Measurements from ENCODE around the gene RBM17. TPM values are rescaled to one million over a fixed set of nuclear protein-coding genes. Genes with fewer than 3 reads are reported as not detected.

RBM17 gene
- total and polyA plus RNA-seq, 10 of the 15 experiments (the other 5 are each of a cell fraction or from before 2014, with no cell fraction given), result 28.4 to 181 (median 83.9) TPM

DNA sequence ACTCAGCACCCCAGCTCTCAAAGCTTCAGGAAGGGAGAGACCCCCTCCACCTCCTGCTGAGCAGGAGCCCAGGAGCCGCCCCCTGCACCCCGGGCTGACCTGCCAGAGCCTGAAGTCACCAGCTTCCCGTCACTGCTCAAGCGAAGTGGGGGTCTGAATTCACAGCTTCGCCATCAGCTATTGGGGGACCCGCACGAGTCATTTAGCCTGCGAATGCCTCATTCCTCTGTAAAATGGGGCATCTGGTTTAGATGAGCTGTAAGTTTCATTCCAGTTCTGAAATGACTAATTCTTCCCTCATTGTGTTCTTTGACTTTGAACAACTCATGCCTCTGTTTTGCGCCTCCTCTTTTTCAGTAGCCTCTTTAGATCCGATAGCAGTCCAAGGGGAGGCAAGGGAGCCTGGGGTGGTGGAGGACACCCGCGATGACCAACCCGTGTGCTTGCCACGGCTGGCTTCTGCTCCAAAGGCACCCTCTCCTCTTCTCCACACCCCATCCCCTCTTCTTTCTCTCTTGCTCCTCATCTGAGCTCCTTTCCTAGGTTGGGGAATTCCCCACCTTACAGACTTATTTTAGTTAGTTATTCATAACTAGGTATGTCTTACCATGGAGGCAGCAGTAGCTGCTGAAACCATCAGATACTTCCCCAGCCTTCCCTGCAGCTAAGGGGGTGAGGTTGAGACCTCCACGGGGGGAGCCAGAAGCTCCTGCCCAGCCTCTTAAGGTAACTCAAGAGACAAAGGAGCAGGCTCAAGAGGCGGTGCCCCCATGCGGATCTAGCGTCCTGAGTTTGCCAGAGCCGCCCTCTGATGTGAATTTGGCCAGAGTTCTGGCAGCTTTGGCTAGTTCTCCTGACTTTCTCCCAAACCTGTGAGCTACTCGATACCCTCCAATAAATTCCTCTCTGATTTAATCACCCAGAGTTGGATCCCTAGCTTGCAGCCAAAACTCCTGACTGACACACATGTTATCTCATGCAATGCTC is 47.7 kb downstream of the RBM17 start (continued):
- TF ChIP-seq, protein P1, sequence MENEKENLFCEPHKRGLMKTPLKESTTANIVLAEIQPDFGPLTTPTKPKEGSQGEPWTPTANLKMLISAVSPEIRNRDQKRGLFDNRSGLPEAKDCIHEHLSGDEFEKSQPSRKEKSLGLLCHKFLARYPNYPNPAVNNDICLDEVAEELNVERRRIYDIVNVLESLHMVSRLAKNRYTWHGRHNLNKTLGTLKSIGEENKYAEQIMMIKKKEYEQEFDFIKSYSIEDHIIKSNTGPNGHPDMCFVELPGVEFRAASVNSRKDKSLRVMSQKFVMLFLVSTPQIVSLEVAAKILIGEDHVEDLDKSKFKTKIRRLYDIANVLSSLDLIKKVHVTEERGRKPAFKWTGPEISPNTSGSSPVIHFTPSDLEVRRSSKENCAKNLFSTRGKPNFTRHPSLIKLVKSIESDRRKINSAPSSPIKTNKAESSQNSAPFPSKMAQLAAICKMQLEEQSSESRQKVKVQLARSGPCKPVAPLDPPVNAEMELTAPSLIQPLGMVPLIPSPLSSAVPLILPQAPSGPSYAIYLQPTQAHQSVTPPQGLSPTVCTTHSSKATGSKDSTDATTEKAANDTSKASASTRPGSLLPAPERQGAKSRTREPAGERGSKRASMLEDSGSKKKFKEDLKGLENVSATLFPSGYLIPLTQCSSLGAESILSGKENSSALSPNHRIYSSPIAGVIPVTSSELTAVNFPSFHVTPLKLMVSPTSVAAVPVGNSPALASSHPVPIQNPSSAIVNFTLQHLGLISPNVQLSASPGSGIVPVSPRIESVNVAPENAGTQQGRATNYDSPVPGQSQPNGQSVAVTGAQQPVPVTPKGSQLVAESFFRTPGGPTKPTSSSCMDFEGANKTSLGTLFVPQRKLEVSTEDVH (IDR thresholded peaks at IDR 0.05; ENCODE audit: low read depth, partially characterized antibody), result no peak
- TF ChIP-seq JUND (IDR thresholded peaks at IDR 0.05; ENCODE audit: low read depth, low read length), result peak; percentile 86
- TF ChIP-seq MYB (IDR thresholded peaks at IDR 0.05; ENCODE audit: borderline replicate concordance, low read depth, low read length), result no peak
- no peak for TF ChIP-seq HCFC1 (IDR thresholded peaks at IDR 0.05; ENCODE audit: low read length)
- TF ChIP-seq SIN3A (IDR thresholded peaks at IDR 0.05; ENCODE audit: low read depth, low read length), result no peak
- TF ChIP-seq CEBPZ (IDR thresholded peaks at IDR 0.05; ENCODE audit: low read depth, low read length), result no peak
- no peak for TF ChIP-seq TBL1XR1 (IDR thresholded peaks at IDR 0.05; ENCODE audit: low read depth, low read length)
- 0 out of 2 replicates have a peak, but pooled peaks have one; percentile 7 for TF ChIP-seq ZNF592 (IDR thresholded peaks at IDR 0.05)
- no peak for TF ChIP-seq KAT2A (conservative IDR thresholded peaks at IDR 0.05; ENCODE audit: control insufficient read depth, low read depth, low read length)
- no peak for TF ChIP-seq MEF2B (IDR thresholded peaks at IDR 0.05; ENCODE audit: partially characterized antibody, poor library complexity, severe bottlenecking)
- TF ChIP-seq ZNF274 (IDR thresholded peaks at IDR 0.05; ENCODE audit: insufficient read depth, insufficient read length), result no peak
- TF ChIP-seq NFYB (IDR thresholded peaks at IDR 0.05; ENCODE audit: insufficient read depth, low read depth, low read length), result no peak
- TF ChIP-seq BMI1 (IDR thresholded peaks at IDR 0.05; ENCODE audit: borderline replicate concordance), result no peak
- no peak for TF ChIP-seq ASH2L (IDR thresholded peaks at IDR 0.05; ENCODE audit: borderline replicate concordance, low read depth)
- TF ChIP-seq IRF3 (IDR thresholded peaks at IDR 0.05), result no peak
- TF ChIP-seq NFIC (IDR thresholded peaks at IDR 0.05; ENCODE audit: low read depth, low read length), result peak; percentile 85; the same call in 1 of the 2 replicates
- peak; percentile 47; the same call in 1 of the 2 replicates for TF ChIP-seq CREB1 (IDR thresholded peaks at IDR 0.05; ENCODE audit: low read depth)
